ENCODE results near the gene KIF6.
"Not testable (repeated sequence)": the region's sequence is repeated elsewhere in the genome, so short reads cannot be mapped to it uniquely, and the experiment has no call there.

Gene KIF6

GRCh38 chr6:39302669-39303424, 422.4 kb downstream of the KIF6 start:
- DNase-seq = peak; percentile 83 to 86

GRCh38 chr6:39302011-39302410, 423.2 kb downstream of the KIF6 start:
- DNase-seq = no peak

GRCh38 chr6:39301606-39302005, 423.6 kb downstream of the KIF6 start:
- DNase-seq = no peak

GRCh38 chr6:39300739-39301138, 424.5 kb downstream of the KIF6 start:
- DNase-seq = no peak

GRCh38 chr6:39298061-39298460, 427.1 kb downstream of the KIF6 start:
- DNase-seq = no peak

GRCh38 chr6:39296745-39297640, 428.2 kb downstream of the KIF6 start:
- no peak for DNase-seq

- no peak for DNase-seq
These were observed 429.6 kb downstream of the KIF6 start for GRCh38 chr6:39295611-39296011.

- no peak for DNase-seq
These were observed 430.3 kb downstream of the KIF6 start for GRCh38 chr6:39294899-39295298.

- no peak for DNase-seq
These were observed 431.1 kb downstream of the KIF6 start for GRCh38 chr6:39294133-39294532.

GRCh38 chr6:39292637-39293036, 432.6 kb downstream of the KIF6 start:
- no peak for DNase-seq

GRCh38 chr6:39289490-39289889, 435.7 kb downstream of the KIF6 start:
- no peak for DNase-seq

GRCh38 chr6:39287601-39288000, 437.6 kb downstream of the KIF6 start:
- no peak for DNase-seq

GRCh38 chr6:39286596-39286995, 438.6 kb downstream of the KIF6 start:
- not testable (repeated sequence) for DNase-seq

- DNase-seq = no peak
These were observed 442.4 kb downstream of the KIF6 start for GRCh38 chr6:39282774-39283173.

- DNase-seq = no peak
These were observed 443.8 kb downstream of the KIF6 start for GRCh38 chr6:39281312-39281980.

GRCh38 chr6:39280247-39280731, 444.9 kb downstream of the KIF6 start:
- no peak for DNase-seq
